Gastrocnemius medialis (tissue), 4 donors: ENCODE measurements around the gene SLC6A17. TPM values are rescaled to one million over a fixed set of nuclear protein-coding genes. Genes with fewer than 3 reads are reported as not detected.

Experiments used
- ATAC-seq, 2 donors: fragments of 150-250 bp; one replicate each; pipeline ENCODE4 v1.9.1; 2016
- DNase-seq, 2 donors: peaks; one replicate each; pipeline ENCODE4 v3.0.0-alpha.2; 2019
- H3K27ac ChIP-seq, 4 donors: fragments of 200-600 bp; sonication (generic); 1 replicate in 1 of 4; 2 replicates in 3 of 4; pipeline ENCODE4 v1.5.1; 2016 to 2018; ENCODE audit warnings: mild to moderate bottlenecking in 2 of 4, moderate library complexity in 1 of 4
- H3K27me3 ChIP-seq, 3 donors: fragments of 200-600 bp; sonication (generic) in 2 of 3; 1 replicate in 1 of 3; 2 replicates in 2 of 3; pipeline versions ENCODE4 v1.5.1 to v1.6.0; 2016 to 2019; ENCODE audit warnings: mild to moderate bottlenecking in 1 of 3, moderate library complexity in 1 of 3
- H3K36me3 ChIP-seq, 2 donors: fragments of 200-600 bp; sonication (generic) in 1 of 2; one replicate each; pipeline ENCODE4 v1.5.1; 2017 to 2018
- H3K4me1 ChIP-seq, 2 donors: fragments of 200-600 bp; sonication (generic) in 1 of 2; one replicate each; pipeline ENCODE4 v1.5.1; 2016 to 2017; ENCODE audit warnings: mild to moderate bottlenecking in 2 of 2
- H3K4me3 ChIP-seq, 4 donors: fragments of 200-600 bp; sonication (generic) in 3 of 4; 1 replicate in 1 of 4; 2 replicates in 3 of 4; pipeline ENCODE4 v1.5.1; 2016 to 2019; ENCODE audit warnings: mild to moderate bottlenecking in 2 of 4
- H3K9me3 ChIP-seq, 3 donors: fragments of 200-600 bp; sonication (generic) in 2 of 3; 1 replicate in 1 of 3; 2 replicates in 2 of 3; pipeline ENCODE4 v1.5.1; 2016 to 2019
- POLR2A ChIP-seq, 2 donors: fragments of 450-650 bp; IDR thresholded peaks; one replicate each; pipeline ENCODE4 v1.6.1; 2017; ENCODE audit warnings: antibody characterized with exemption in 2 of 2, mild to moderate bottlenecking in 2 of 2, moderate library complexity in 2 of 2
- in situ Hi-C, 4 donors: fragments of 200-750 bp; cut with MboI; loops; one replicate each; pipeline versions ENCODE4 v1.15.0 to v1.8.0; 2017; ENCODE audit warnings: low sequenced_read_pairs in 4 of 4
- intact Hi-C: fragments of 100-400 bp; cut with DNase I; formaldehyde crosslinking; loops from one replicate; pipeline ENCODE4 v1.15.1; 2023; ENCODE audit warnings: low total_unique reads
- total RNA-seq, 4 donors: library from RNA; depleted of rRNA; stranded (reverse); fragments of >200 nt; gene quantifications; one replicate each; pipeline versions ENCODE4 v1.1.0 to v1.2.3, GENCODE V29; 2016
- TF ChIP-seq, protein P1 (sequence below), 5 experiments: fragments of 450-650 bp in 3 of 5; fragments of 200-600 bp in 2 of 5; sonication (generic) in 2 of 5; IDR thresholded peaks in 4 of 5; conservative IDR thresholded peaks in 1 of 5; 1 replicate in 4 of 5; 2 replicates in 1 of 5; pipeline ENCODE4 v1.5.1; 2016 to 2019; ENCODE audit warnings: antibody characterized with exemption in 5 of 5, mild to moderate bottlenecking in 3 of 5, moderate library complexity in 3 of 5

The SLC6A17 gene
- total RNA-seq, 4 donors from 2014 or later = 0.02 to 0.03 TPM; not detected in 2

GRCh38 chr1:110164725-110165350 lies 14.5 kb downstream of the SLC6A17 start:
- Histone ChIP-seq H3K4me1 (no peaks in the 10 kb centered on the region), H3K4me3 (no peak overlapping the region), H3K9me3 (no peaks in the 10 kb centered on the region), H3K36me3 (no peaks in the 10 kb centered on the region), H3K27me3 (no peaks in the 10 kb centered on the region), H3K27ac (no peak overlapping the region)
- no peak for TF ChIP-seq POLR2A (IDR thresholded peaks at IDR 0.05)
- TF ChIP-seq, protein P1, sequence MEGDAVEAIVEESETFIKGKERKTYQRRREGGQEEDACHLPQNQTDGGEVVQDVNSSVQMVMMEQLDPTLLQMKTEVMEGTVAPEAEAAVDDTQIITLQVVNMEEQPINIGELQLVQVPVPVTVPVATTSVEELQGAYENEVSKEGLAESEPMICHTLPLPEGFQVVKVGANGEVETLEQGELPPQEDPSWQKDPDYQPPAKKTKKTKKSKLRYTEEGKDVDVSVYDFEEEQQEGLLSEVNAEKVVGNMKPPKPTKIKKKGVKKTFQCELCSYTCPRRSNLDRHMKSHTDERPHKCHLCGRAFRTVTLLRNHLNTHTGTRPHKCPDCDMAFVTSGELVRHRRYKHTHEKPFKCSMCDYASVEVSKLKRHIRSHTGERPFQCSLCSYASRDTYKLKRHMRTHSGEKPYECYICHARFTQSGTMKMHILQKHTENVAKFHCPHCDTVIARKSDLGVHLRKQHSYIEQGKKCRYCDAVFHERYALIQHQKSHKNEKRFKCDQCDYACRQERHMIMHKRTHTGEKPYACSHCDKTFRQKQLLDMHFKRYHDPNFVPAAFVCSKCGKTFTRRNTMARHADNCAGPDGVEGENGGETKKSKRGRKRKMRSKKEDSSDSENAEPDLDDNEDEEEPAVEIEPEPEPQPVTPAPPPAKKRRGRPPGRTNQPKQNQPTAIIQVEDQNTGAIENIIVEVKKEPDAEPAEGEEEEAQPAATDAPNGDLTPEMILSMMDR (IDR thresholded peaks at IDR 0.05 in 4 of 5, conservative IDR thresholded peaks at IDR 0.05 in 1 of 5) = no peak
- ATAC-seq (no peak), DNase-seq (no peak)
- intact Hi-C loops = no loop called here
- in situ Hi-C loops = no loop called here

DNA sequence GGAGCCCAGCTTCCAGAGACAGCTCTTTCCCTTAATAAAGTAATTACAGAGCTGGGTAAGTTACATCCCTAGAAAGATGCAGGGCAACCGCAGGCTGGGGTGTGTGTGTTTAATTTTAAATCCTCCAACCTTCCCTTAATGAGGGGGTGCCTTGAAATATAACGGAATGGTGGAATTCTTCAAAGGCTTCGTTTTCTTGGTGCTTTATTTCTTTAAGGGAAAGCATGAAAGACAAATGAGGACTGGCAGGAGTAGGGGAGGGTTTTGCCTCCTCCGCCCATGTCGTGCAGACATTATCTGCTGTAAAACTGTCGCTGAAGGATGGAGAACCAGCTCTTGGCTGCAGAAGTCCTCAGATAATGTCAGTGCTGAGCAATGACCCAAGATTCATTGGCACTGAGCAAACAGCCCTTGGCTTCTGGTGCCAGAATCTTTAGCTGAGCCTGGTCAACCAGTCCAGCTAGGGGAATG lies 15.5 kb downstream of the SLC6A17 start:
- Histone ChIP-seq H3K27me3 (no peaks in the 10 kb centered on the region), H3K9me3 (no peaks in the 10 kb centered on the region), H3K4me1 (no peaks in the 10 kb centered on the region), H3K4me3 (no peak overlapping the region), H3K36me3 (no peaks in the 10 kb centered on the region), H3K27ac (no peak overlapping the region)
- intact Hi-C loops = no loop called here
- TF ChIP-seq, protein P1 (IDR thresholded peaks at IDR 0.05 in 4 of 5, conservative IDR thresholded peaks at IDR 0.05 in 1 of 5) = no peak
- TF ChIP-seq POLR2A (IDR thresholded peaks at IDR 0.05) = no peak
- ATAC-seq = no peak
- DNase-seq = no peak
- in situ Hi-C loops = no loop called here

DNA sequence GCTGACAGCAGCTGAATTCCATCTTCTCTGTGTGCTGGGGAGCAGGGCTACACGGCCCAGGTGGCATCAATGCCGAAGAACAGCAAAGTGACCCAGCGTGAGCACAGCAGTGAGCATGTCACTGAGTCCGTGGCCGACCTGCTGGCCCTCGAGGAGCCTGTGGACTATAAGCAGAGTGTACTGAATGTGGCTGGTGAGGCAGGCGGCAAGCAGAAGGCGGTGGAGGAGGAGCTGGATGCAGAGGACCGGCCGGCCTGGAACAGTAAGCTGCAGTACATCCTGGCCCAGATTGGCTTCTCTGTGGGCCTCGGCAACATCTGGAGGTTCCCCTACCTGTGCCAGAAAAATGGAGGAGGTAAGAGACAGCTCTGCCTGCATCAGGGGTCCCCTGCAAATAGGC lies 16.6 kb downstream of the SLC6A17 start:
- Histone ChIP-seq H3K9me3 (no peaks in the 10 kb centered on the region), H3K36me3 (no peaks in the 10 kb centered on the region), H3K4me3 (no peak overlapping the region), H3K27ac (no peak overlapping the region), H3K4me1 (no peaks in the 10 kb centered on the region), H3K27me3 (no peaks in the 10 kb centered on the region)
- intact Hi-C loops = no loop called here
- ATAC-seq (no peak), DNase-seq (no peak)
- in situ Hi-C loops = no loop called here
- TF ChIP-seq, protein P1 (IDR thresholded peaks at IDR 0.05 in 4 of 5, conservative IDR thresholded peaks at IDR 0.05 in 1 of 5) = no peak
- no peak for TF ChIP-seq POLR2A (IDR thresholded peaks at IDR 0.05)

DNA sequence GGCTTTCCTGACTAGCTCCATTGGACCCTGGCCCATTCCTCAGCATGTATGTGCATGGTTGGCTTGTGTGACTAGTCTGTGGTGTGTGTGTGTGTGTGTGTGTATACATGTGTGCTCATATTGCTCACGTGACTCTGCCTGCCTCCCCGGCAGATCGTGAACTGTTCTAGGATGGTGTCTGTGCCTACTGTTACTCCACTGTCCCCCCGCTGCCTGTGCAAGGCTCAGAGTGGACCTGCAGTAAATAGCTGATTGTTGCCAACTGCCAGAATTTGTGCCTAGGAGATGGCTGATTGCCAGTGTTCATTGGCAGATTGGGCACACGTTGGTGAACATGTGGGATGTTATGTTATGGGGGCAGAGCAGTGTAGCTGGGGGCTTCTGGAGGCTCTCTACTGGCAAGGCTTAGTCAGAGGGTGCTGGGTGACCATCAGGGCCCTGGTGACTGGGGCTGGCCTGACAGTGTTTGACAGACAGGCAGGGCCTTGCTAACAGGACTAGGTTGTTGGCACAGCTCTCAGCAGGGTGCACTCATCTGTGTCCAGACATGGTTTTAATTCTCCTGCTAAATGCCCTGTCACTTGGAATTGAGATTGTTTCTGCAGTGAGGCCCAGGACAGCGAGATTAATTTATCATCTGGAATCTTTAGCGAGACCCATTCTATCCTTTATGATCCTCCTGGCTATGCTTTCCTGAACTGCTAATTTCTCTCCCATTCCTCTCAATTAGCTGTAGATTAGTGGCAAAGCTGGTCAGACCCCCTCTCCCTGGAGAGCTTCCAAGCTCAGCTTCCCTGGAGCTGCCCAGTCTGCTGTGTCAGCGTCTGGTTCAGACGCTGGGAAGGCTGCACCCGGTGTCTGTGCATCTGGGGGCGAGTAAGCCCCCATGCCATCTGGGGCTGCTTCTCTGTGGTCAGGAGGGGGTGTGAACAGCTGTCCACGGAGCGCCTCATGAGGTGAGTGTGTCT lies 20.8 kb downstream of the SLC6A17 start:
- Histone ChIP-seq H3K27ac (no peak overlapping the region), H3K4me1 (no peaks in the 10 kb centered on the region), H3K27me3 (no peaks in the 10 kb centered on the region), H3K36me3 (no peaks in the 10 kb centered on the region), H3K4me3 (no peak overlapping the region), H3K9me3 (no peaks in the 10 kb centered on the region)
- in situ Hi-C loops = no loop called here
- intact Hi-C loops = no loop called here
- TF ChIP-seq POLR2A (IDR thresholded peaks at IDR 0.05) = no peak
- TF ChIP-seq, protein P1 (IDR thresholded peaks at IDR 0.05 in 4 of 5, conservative IDR thresholded peaks at IDR 0.05 in 1 of 5) = no peak
- ATAC-seq (no peak), DNase-seq (no peak)
